ENCODE measurements around the gene CCDC92. TPM values are rescaled to one million over a fixed set of nuclear protein-coding genes. Genes with fewer than 3 reads are reported as not detected.

CCDC92 gene
- total and polyA plus RNA-seq, 2 of the 8 experiments (the other 6 are each of a cell fraction or from before 2014, with no cell fraction given): 0.43 to 0.51 TPM

DNA sequence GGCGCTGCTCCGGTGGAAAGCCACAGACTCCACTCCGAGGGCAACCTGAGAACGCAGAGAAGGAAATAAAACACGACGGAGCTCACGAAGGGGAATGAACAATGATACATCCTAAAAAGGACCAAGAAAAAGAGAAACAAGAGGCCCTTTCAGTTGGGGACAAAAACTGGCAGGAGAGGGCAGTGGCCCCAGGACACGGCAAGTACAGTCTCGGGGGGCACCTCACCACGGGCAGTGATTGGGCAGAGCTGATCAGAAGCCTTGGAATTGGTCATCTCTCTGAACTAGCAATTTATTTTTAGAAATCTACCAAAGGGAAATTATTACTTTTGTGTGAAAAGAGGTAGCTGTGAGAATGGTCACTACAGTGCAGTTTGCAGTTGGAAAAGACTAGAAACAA is 27.9 kb downstream of the CCDC92 start:
- 88% methylated on average over 10 of the region's 10 CpGs; no CpG with 5 or more reads in 1 of the 2 experiments for WGBS, 2 experiments (ENCODE audit: extremely low coverage in 1 of 2, insufficient coverage in 1 of 2, insufficient read length in 1 of 2, insufficient replicate concordance in 2 of 2, low coverage in 1 of 2, low lambda C conversion rate in 2 of 2, missing lambda C conversion rate in 1 of 2)
- H2BK12ac ChIP-seq (ENCODE audit: low read depth, low read length): no peak overlapping the region
- H3K56ac ChIP-seq (replicated peaks; ENCODE audit: insufficient read length, low read depth, low read length): no peak overlapping the region
- peaks cover 0 to 9% (median 3%) of the 10 kb centered on the region in 4 experiments; a peak in 3 of 7 replicates for H3K27me3 ChIP-seq (replicated peaks in 1 of 4; ENCODE audit: control insufficient read depth in 3 of 4, extremely low read depth in 1 of 4, insufficient read depth in 3 of 4, low read length in 3 of 4)
- no peak overlapping the region for H3K4ac ChIP-seq (replicated peaks; ENCODE audit: insufficient read length, low read depth, low read length)
- H3K4me3 ChIP-seq (ENCODE audit: extremely low read depth in 1 of 4, insufficient read depth in 2 of 4, low read depth in 3 of 4, low read length in 4 of 4): no peak overlapping the region
- H3K27ac ChIP-seq (ENCODE audit: low read depth, low read length): no peak overlapping the region
- H2BK15ac ChIP-seq (ENCODE audit: low read length): no peak overlapping the region
- ChIA-PET POLR2A (ENCODE audit: partially characterized antibody) (no interaction called here), CTCF (ENCODE audit: partially characterized antibody) (interaction anchor here (0.9 to 3.3 kb wide), 7 partner anchors 12 to 152 kb away, joined by 3 to 11 read pairs (median 4); no protein-coding TSS in a partner anchor)
- H4K20me1 ChIP-seq (replicated peaks in 1 of 2; ENCODE audit: control insufficient read depth in 1 of 2, insufficient read depth in 2 of 2, low read length in 2 of 2): no peaks in the 10 kb centered on the region
- H3K36me3 ChIP-seq (ENCODE audit: control insufficient read depth in 2 of 4, insufficient read depth in 4 of 4, low read length in 3 of 4): no peaks in the 10 kb centered on the region
- FAIRE-seq: no peak
- DNase-seq (ENCODE audit: low read depth in 1 of 2, low spot score in 2 of 2): no peak
- H3K18ac ChIP-seq (ENCODE audit: extremely low read depth, low read length): no peak overlapping the region
- no peaks in the 10 kb centered on the region for H3K23me2 ChIP-seq (ENCODE audit: low read depth, low read length)
- H4K5ac ChIP-seq (ENCODE audit: insufficient read length, low read depth, low read length): no peak overlapping the region
- no peak overlapping the region for H4K8ac ChIP-seq (ENCODE audit: extremely low read depth, insufficient read depth, low read length)
- H4K91ac ChIP-seq (replicated peaks; ENCODE audit: insufficient read length, low read length): no peak overlapping the region
- no peaks in the 10 kb centered on the region for H3K79me1 ChIP-seq (ENCODE audit: low read depth, low read length)
- TF ChIP-seq SP2 (IDR thresholded peaks at IDR 0.05; ENCODE audit: low read length) (no peak), SIX5 (IDR thresholded peaks at IDR 0.05; ENCODE audit: low read depth, low read length) (no peak), CREB1 (IDR thresholded peaks at IDR 0.05) (no peak), CHD2 (IDR thresholded peaks at IDR 0.05; ENCODE audit: low read length) (no peak), RXRA (IDR thresholded peaks at IDR 0.05; ENCODE audit: insufficient read depth, low read depth, low read length) (no peak), POLR2AphosphoS5 (IDR thresholded peaks at IDR 0.05; ENCODE audit: low read depth, low read length) (no peak), TBP (IDR thresholded peaks at IDR 0.05; ENCODE audit: low read depth, low read length) (no peak), JUND (IDR thresholded peaks at IDR 0.05; ENCODE audit: low read length) (no peak), SRF (IDR thresholded peaks at IDR 0.05; ENCODE audit: low read depth, low read length) (no peak), EGR1 (IDR thresholded peaks at IDR 0.05; ENCODE audit: borderline replicate concordance, low read depth, low read length) (no peak)
- H2AK5ac ChIP-seq (ENCODE audit: low read depth, low read length): no peak overlapping the region
- no peak overlapping the region for H2AFZ ChIP-seq (ENCODE audit: low read length)
- H3K23ac ChIP-seq (ENCODE audit: insufficient read length): no peak overlapping the region
- no peak overlapping the region for H2BK5ac ChIP-seq (ENCODE audit: low read depth, low read length)
- H3K4me2 ChIP-seq (ENCODE audit: insufficient read depth in 1 of 2, low read depth in 2 of 2, low read length in 2 of 2): no peak overlapping the region
- H3K14ac ChIP-seq (ENCODE audit: insufficient read length): no peak overlapping the region
- no peaks in the 10 kb centered on the region for H3K4me1 ChIP-seq (replicated peaks in 1 of 4; ENCODE audit: control insufficient read depth in 3 of 4, insufficient read depth in 4 of 4, low read length in 3 of 4)
- H2BK120ac ChIP-seq (replicated peaks; ENCODE audit: low read depth, low read length): no peak overlapping the region
- H3K9me3 ChIP-seq (ENCODE audit: insufficient read depth in 2 of 2, low read depth in 1 of 2, low read length in 1 of 2): no peaks in the 10 kb centered on the region; a peak in 1 of 4 replicates
- no peaks in the 10 kb centered on the region for H3K79me2 ChIP-seq (ENCODE audit: control insufficient read depth in 1 of 2, insufficient read depth in 2 of 2, low read length in 2 of 2)
- no peak overlapping the region for H3K9ac ChIP-seq (replicated peaks in 1 of 4; ENCODE audit: extremely low read depth in 1 of 4, low read depth in 3 of 4, low read length in 3 of 4)
- H2BK20ac ChIP-seq (ENCODE audit: low read length): no peak overlapping the region
